Stomach (tissue), 9 donors: ENCODE measurements around the gene C1orf167. TPM values are rescaled to one million over a fixed set of nuclear protein-coding genes. Genes with fewer than 3 reads are reported as not detected.

Source experiments
- DNase-seq, 2 donors: peaks; one replicate each; pipeline versions ENCODE4 v3.0.0 to v3.0.0-alpha.2; 2013 to 2019
- H3K27ac ChIP-seq, 5 donors: fragments of 200-600 bp in 4 of 5; sonication (generic) in 4 of 5; one replicate each; pipeline ENCODE4 v1.5.1; 2013 to 2019; ENCODE audit warnings: mild to moderate bottlenecking in 1 of 5, moderate library complexity in 1 of 5
- H3K27me3 ChIP-seq, 3 donors: fragments of 200-600 bp; sonication (generic); one replicate each; pipeline ENCODE4 v1.5.1; 2017 to 2019; ENCODE audit warnings: mixed run types in 1 of 3
- H3K36me3 ChIP-seq, 4 donors: fragments of 200-600 bp; sonication (generic); 1 replicate in 3 of 4; 2 replicates in 1 of 4; pipeline ENCODE4 v1.5.1; 2016 to 2019
- H3K4me1 ChIP-seq, 4 donors: fragments of 200-600 bp; sonication (generic); one replicate each; pipeline ENCODE4 v1.5.1; 2016 to 2019
- H3K4me3 ChIP-seq, 4 donors: fragments of 200-600 bp; sonication (generic) in 3 of 4; one replicate each; pipeline ENCODE4 v1.5.1; 2016 to 2019; ENCODE audit warnings: mild to moderate bottlenecking in 1 of 4
- H3K9me3 ChIP-seq, 4 donors: fragments of 200-600 bp; sonication (generic); one replicate each; pipeline ENCODE4 v1.5.1; 2016 to 2019
- EP300 ChIP-seq: sonication (generic); formaldehyde crosslinking; IDR thresholded peaks from one replicate; pipeline ENCODE4 v1.6.1; 2017; ENCODE audit warnings: antibody characterized with exemption
- POLR2A ChIP-seq, 4 donors: fragments of 450-650 bp; IDR thresholded peaks; one replicate each; pipeline ENCODE4 v1.6.1; 2016; ENCODE audit warnings: antibody characterized with exemption in 4 of 4, control low read depth in 2 of 4, mild to moderate bottlenecking in 1 of 4, moderate library complexity in 1 of 4
- POLR2AphosphoS5 ChIP-seq, 3 donors: sonication (generic); formaldehyde crosslinking; IDR thresholded peaks; one replicate each; pipeline ENCODE4 v1.6.1; 2016; ENCODE audit warnings: antibody characterized with exemption in 3 of 3
- WGBS, 5 donors: extraction: QIAGEN DNeasy Blood & Tissue Kit in 3 of 5; methylation state at CpG; one replicate each; pipeline versions ENCODE4 v1.1.5 to v1.1.7; 2013 to 2018; 5-methylcytosine and 5-hydroxymethylcytosine counted together
- intact Hi-C: fragments of 100-400 bp; cut with DNase I; formaldehyde crosslinking; loops from one replicate; pipeline ENCODE4 v1.15.1; 2023; ENCODE audit warnings: low total_unique reads
- polyA plus RNA-seq, 3 donors: library from polyadenylated mRNA; stranded (reverse); fragments of 200-250 nt; gene quantifications; one replicate each; pipeline ENCODE4 v1.2.3, GENCODE V29; 2013
- total RNA-seq, 5 donors: library from RNA; depleted of rRNA; stranded (reverse); fragments of >200 nt; gene quantifications; one replicate each; pipeline versions ENCODE4 v1.1.0 to v1.2.3, GENCODE V29; 2014 to 2016
- TF ChIP-seq, protein P1 (sequence below), 7 experiments: fragments of 450-650 bp in 4 of 7; fragments of 200-600 bp in 3 of 7; sonication (generic) in 3 of 7; IDR thresholded peaks; one replicate each; pipeline ENCODE4 v1.5.1; 2016 to 2019; ENCODE audit warnings: antibody characterized with exemption in 7 of 7, control low read depth in 2 of 7, mild to moderate bottlenecking in 1 of 7
- donor health status: healthy with polysubstance abuse.
- donor health status: Bipolar disorder and iron deficiency.
- donor health status: healthy.

C1orf167 gene
- total and polyA plus RNA-seq, 8 donors, result 1.6 to 4.7 (median 2.0) TPM; not detected in 5

DNA sequence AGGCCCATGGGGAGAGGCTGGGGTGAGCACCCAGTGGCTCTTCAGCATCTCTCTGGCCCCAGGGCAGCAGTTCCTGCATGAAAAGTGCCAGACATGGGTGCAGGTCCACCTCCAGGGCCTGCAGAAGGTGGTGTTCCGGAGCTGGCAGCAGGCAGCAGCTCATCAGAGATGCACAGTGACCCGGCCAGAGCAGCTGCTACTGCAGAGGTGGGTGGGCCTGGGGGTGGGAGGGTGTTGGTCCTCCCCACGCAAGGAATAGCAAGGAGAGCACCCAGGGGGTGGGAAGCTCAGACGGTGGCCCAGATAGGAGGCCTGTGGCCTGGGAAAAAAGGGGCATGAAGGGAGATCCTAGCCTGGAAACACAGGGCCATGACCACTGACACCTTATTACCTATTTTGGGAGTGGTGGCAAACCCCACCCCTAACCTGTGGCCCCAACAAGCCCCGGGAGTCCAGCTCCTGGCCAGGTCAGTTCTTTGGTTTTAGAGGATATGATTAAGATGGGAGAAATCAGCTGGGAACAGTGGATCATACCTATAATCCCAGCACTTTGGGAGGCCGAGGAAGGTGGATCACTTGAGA is 20.2 kb downstream of the C1orf167 start:
- H3K27ac ChIP-seq, result no peak overlapping the region
- H3K4me3 ChIP-seq, result no peak overlapping the region
- DNase-seq, result no peak
- WGBS, 5 donors, result 73 to 84% (median 77%) methylated on average over 5 to 6 of the region's 6 CpGs
- H3K27me3 ChIP-seq, result no peaks in the 10 kb centered on the region
- H3K36me3 ChIP-seq, result no peaks in the 10 kb centered on the region
- H3K9me3 ChIP-seq, result no peaks in the 10 kb centered on the region
- intact Hi-C loops, result no loop called here
- peaks cover 17 to 30% (median 27%) of the 10 kb centered on the region in 4 donors for H3K4me1 ChIP-seq
- TF ChIP-seq, protein P1, sequence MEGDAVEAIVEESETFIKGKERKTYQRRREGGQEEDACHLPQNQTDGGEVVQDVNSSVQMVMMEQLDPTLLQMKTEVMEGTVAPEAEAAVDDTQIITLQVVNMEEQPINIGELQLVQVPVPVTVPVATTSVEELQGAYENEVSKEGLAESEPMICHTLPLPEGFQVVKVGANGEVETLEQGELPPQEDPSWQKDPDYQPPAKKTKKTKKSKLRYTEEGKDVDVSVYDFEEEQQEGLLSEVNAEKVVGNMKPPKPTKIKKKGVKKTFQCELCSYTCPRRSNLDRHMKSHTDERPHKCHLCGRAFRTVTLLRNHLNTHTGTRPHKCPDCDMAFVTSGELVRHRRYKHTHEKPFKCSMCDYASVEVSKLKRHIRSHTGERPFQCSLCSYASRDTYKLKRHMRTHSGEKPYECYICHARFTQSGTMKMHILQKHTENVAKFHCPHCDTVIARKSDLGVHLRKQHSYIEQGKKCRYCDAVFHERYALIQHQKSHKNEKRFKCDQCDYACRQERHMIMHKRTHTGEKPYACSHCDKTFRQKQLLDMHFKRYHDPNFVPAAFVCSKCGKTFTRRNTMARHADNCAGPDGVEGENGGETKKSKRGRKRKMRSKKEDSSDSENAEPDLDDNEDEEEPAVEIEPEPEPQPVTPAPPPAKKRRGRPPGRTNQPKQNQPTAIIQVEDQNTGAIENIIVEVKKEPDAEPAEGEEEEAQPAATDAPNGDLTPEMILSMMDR (IDR thresholded peaks at IDR 0.05), result no peak
- no peak for TF ChIP-seq EP300
- TF ChIP-seq POLR2AphosphoS5 (IDR thresholded peaks at IDR 0.05), result no peak
- TF ChIP-seq POLR2A (IDR thresholded peaks at IDR 0.05), result no peak

DNA sequence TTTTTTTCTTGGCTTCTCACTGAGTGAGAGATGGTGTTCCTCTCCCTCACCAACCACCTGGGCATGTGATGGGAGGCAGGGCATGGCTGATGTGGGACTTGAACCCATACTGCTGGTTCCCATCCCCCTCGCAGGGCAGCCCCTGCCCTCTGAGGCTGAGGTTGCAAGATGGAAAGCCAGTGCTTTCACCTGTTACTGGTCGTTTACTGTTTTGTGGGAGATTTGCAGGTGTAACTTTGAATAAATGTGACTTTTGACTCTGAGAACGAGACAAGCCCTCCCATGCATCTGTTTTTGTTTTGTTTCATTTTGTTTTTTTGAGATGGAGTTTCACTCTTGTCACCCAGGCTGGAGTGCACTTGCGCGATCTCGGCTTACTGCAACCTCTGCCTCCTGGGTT is 21.6 kb downstream of the C1orf167 start:
- WGBS, 5 donors, result 85 to 89% (median 87%) methylated on average over 6 of the region's 6 CpGs
- no peak overlapping the region for H3K27ac ChIP-seq
- H3K4me3 ChIP-seq, result no peak overlapping the region
- H3K4me1 ChIP-seq, result peaks cover 31 to 43% (median 40%) of the 10 kb centered on the region in 4 donors
- TF ChIP-seq POLR2AphosphoS5 (IDR thresholded peaks at IDR 0.05) (no peak), EP300 (no peak), POLR2A (IDR thresholded peaks at IDR 0.05) (no peak)
- TF ChIP-seq, protein P1 (IDR thresholded peaks at IDR 0.05), result no peak
- DNase-seq, result no peak
- H3K36me3 ChIP-seq, result no peaks in the 10 kb centered on the region
- no peaks in the 10 kb centered on the region for H3K9me3 ChIP-seq
- H3K27me3 ChIP-seq, result no peaks in the 10 kb centered on the region
- intact Hi-C loops, result no loop called here

DNA sequence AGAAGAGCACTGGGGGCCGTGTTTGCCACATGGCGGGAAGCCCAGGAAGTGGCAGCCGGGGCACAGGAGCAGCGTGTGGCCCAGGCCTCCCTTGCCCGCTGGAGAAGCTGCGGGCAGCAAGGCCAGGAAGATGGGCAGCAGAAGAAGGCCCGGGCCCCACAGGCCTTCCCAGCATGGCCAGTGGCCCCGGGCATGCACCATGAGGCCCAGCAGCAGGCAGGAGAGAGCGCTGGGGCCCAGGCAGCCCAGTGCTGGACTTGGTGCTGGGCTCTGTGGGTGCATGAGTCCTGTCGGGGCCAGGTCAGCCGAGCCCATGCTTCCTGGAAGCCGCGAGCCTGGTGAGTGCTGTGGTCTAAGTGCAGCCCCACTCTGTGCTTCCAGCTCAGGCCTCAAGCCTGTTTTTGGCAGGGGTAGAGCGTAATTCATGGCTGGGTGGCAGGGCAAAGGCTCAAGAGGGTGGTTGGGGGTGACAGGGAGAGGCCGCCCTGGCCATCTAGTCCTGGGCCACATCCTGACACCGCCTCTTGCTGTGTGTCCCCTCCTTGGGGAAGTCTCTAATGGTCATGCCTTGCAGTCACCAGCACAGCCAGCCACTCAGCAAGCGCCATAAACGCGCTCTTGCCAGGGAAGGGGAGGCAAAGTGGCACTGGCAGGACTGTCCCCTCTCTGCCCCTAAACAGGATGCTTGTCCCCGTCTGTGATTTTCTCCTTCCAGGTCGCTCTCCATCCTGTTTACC is 22.4 kb downstream of the C1orf167 start:
- TF ChIP-seq POLR2AphosphoS5 (IDR thresholded peaks at IDR 0.05), result no peak
- Histone ChIP-seq H3K4me3 (peak overlapping the region in 3 of 4 donors; percentile 22 to 35 (median 25)), H3K27ac (peak overlapping the region in 3 of 5 donors; percentile 49 to 67 (median 57)), H3K36me3 (peaks cover 0 to 1% (median under 1%) of the 10 kb centered on the region in 4 donors), H3K9me3 (no peaks in the 10 kb centered on the region), H3K4me1 (peaks cover 39 to 52% (median 49%) of the 10 kb centered on the region in 4 donors), H3K27me3 (no peaks in the 10 kb centered on the region)
- WGBS, 5 donors, result 65 to 73% (median 69%) methylated on average over 9 to 21 of the region's 21 CpGs
- intact Hi-C loops, result no loop called here
- DNase-seq, result no peak

DNA sequence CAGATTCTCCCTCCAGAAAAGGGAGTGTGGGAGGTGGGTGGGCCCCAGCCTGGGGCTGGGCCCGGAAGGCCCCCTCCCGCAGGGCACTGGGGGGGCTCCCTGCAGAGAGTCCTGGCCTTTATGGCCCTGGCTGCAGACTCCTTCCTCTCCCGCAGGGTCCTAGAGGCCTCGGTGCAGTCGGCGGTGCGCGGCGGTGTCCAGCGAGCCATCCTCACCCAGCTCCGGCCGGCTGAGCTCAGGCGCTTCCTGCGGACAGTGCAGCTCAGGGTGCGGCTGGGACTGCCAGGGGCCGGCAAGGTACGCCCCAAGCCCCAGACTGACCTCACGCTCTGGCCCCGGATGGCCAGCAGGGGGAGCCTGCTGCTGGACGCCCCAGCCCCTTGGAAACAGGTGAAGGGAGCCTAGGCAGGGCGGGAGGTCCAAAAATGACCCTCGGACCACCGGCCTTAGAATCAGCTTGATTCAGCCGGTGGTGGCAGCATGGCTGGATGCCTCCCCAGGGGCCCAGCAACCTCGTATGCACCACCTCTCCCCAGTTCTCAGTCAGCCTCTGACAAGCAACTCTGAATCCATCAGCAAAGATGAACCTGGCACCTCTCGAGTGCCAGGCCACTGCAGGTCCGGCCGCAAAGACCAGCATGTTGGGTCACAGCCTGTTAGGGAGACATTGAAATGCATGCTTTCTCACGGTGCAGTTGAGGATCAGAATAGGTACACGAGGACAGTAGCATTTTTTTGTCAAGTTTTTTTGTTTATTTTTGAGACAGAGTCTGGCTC is 23.2 kb downstream of the C1orf167 start:
- intact Hi-C loops, result no loop called here
- peaks cover 0 to 9% (median 7%) of the 10 kb centered on the region in 4 donors for H3K36me3 ChIP-seq
- TF ChIP-seq, protein P1 (IDR thresholded peaks at IDR 0.05), result peak in 5 of 7 experiments; percentile 71 to 91 (median 75)
- TF ChIP-seq POLR2A (IDR thresholded peaks at IDR 0.05) (no peak), POLR2AphosphoS5 (IDR thresholded peaks at IDR 0.05) (peak in 2 of 3 donors; percentile 8 to 74), EP300 (no peak)
- DNase-seq, result peak; percentile 81
- peaks cover 47 to 60% (median 57%) of the 10 kb centered on the region in 4 donors for H3K4me1 ChIP-seq
- H3K27me3 ChIP-seq, result no peaks in the 10 kb centered on the region
- H3K9me3 ChIP-seq, result no peaks in the 10 kb centered on the region
- 2 to 11% (median 6%) methylated on average over 13 to 30 of the region's 30 CpGs for WGBS, 5 donors
- peak overlapping the region; percentile 18 to 35 (median 24) for H3K4me3 ChIP-seq
- peak overlapping the region in 3 of 5 donors; percentile 49 to 67 (median 57) for H3K27ac ChIP-seq
